ENCODE data around the gene GDPD5.

Gene GDPD5

GRCh38 chr11:75518771-75519653, 6.7 kb downstream of the GDPD5 start:
- H2AFZ ChIP-seq (ENCODE audit: low read depth, low read length, severe bottlenecking) = no peak overlapping the region
- no peak overlapping the region for H3K4me3 ChIP-seq (ENCODE audit: insufficient read depth, low read length, poor library complexity, severe bottlenecking)
- no peaks in the 10 kb centered on the region for H3F3A ChIP-seq (ENCODE audit: insufficient read depth)
- no peaks in the 10 kb centered on the region for H3K9me3 ChIP-seq (ENCODE audit: insufficient read depth, low read length)
- H3K4me2 ChIP-seq (ENCODE audit: low read depth, low read length, poor library complexity, severe bottlenecking) = no peak overlapping the region
- H3K27me3 ChIP-seq (ENCODE audit: low read length) = no peaks in the 10 kb centered on the region
- H3K27ac ChIP-seq (ENCODE audit: low read depth, low read length) = no peak overlapping the region
- H3K9me2 ChIP-seq (replicated peaks; ENCODE audit: insufficient read depth, low read length) = no peaks in the 10 kb centered on the region
- H3K36me3 ChIP-seq (ENCODE audit: low read length) = no peaks in the 10 kb centered on the region
- H4K20me1 ChIP-seq (ENCODE audit: low read depth, low read length) = no peaks in the 10 kb centered on the region
- H3K79me2 ChIP-seq (ENCODE audit: insufficient read depth, low read length) = no peaks in the 10 kb centered on the region
- TF ChIP-seq EZH2phosphoT487 (conservative IDR thresholded peaks at IDR 0.05; ENCODE audit: low read length) = no peak
- no peak for TF ChIP-seq CTCF (IDR thresholded peaks at IDR 0.05; ENCODE audit: insufficient read depth, low read length, poor library complexity, severe bottlenecking)
- no peak overlapping the region for H3K9ac ChIP-seq (ENCODE audit: low read length)

- Histone ChIP-seq H3K4me2 (ENCODE audit: low read depth, low read length, poor library complexity, severe bottlenecking) (no peak overlapping the region), H3K36me3 (ENCODE audit: low read length) (no peaks in the 10 kb centered on the region), H3K79me2 (ENCODE audit: insufficient read depth, low read length) (no peaks in the 10 kb centered on the region), H3K9ac (ENCODE audit: low read length) (no peak overlapping the region), H3K9me2 (replicated peaks; ENCODE audit: insufficient read depth, low read length) (no peaks in the 10 kb centered on the region), H3F3A (ENCODE audit: insufficient read depth) (no peaks in the 10 kb centered on the region), H3K27ac (ENCODE audit: low read depth, low read length) (no peak overlapping the region), H3K4me3 (ENCODE audit: insufficient read depth, low read length, poor library complexity, severe bottlenecking) (no peak overlapping the region), H3K9me3 (ENCODE audit: insufficient read depth, low read length) (no peaks in the 10 kb centered on the region), H2AFZ (ENCODE audit: low read depth, low read length, severe bottlenecking) (no peak overlapping the region), H4K20me1 (ENCODE audit: low read depth, low read length) (no peaks in the 10 kb centered on the region), H3K27me3 (ENCODE audit: low read length) (no peaks in the 10 kb centered on the region)
- TF ChIP-seq EZH2phosphoT487 (conservative IDR thresholded peaks at IDR 0.05; ENCODE audit: low read length) (no peak), CTCF (IDR thresholded peaks at IDR 0.05; ENCODE audit: insufficient read depth, low read length, poor library complexity, severe bottlenecking) (no peak)
Observed at GRCh38 chr11:75518204-75518549, 7.6 kb downstream of the GDPD5 start.

DNA sequence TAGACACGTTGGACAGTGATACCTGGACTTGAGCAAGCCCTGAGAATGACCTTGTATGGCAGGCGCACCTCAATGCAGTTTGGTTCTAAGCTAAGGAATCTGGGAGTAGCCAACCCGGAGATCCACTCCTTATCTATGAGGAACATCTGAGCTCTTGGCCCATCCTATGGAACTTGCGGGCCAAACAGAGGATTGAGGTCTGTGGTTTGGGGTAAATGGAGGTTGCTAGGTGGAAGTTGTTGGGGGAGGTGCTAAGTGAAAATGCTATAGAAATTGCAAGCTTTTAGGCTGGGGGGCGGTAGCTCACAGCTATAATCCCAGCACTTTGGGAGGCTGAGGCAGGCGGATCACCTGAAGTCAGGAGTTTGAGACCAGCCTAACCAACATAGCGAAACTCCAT, 8.9 kb downstream of the GDPD5 start:
- H3F3A ChIP-seq (ENCODE audit: insufficient read depth) = no peaks in the 10 kb centered on the region
- H3K9me3 ChIP-seq (ENCODE audit: insufficient read depth, low read length) = no peaks in the 10 kb centered on the region
- H4K20me1 ChIP-seq (ENCODE audit: low read depth, low read length) = no peaks in the 10 kb centered on the region
- no peak overlapping the region for H3K9ac ChIP-seq (ENCODE audit: low read length)
- H3K9me2 ChIP-seq (replicated peaks; ENCODE audit: insufficient read depth, low read length) = no peaks in the 10 kb centered on the region
- no peaks in the 10 kb centered on the region for H3K79me2 ChIP-seq (ENCODE audit: insufficient read depth, low read length)
- H2AFZ ChIP-seq (ENCODE audit: low read depth, low read length, severe bottlenecking) = no peak overlapping the region
- H3K27ac ChIP-seq (ENCODE audit: low read depth, low read length) = no peak overlapping the region
- no peak overlapping the region for H3K4me3 ChIP-seq (ENCODE audit: insufficient read depth, low read length, poor library complexity, severe bottlenecking)
- no peaks in the 10 kb centered on the region for H3K36me3 ChIP-seq (ENCODE audit: low read length)
- no peaks in the 10 kb centered on the region for H3K27me3 ChIP-seq (ENCODE audit: low read length)
- TF ChIP-seq EZH2phosphoT487 (conservative IDR thresholded peaks at IDR 0.05; ENCODE audit: low read length) (no peak), CTCF (IDR thresholded peaks at IDR 0.05; ENCODE audit: insufficient read depth, low read length, poor library complexity, severe bottlenecking) (no peak)
- no peak overlapping the region for H3K4me2 ChIP-seq (ENCODE audit: low read depth, low read length, poor library complexity, severe bottlenecking)
